Measurements from ENCODE around the gene ZNF319. TPM values are rescaled to one million over a fixed set of nuclear protein-coding genes. Genes with fewer than 3 reads are reported as not detected.

The ZNF319 gene
- total RNA-seq, 1 donor from 2014 or later = 3.6 TPM

GRCh38 chr16:57957673-57958392, 42.6 kb downstream of the ZNF319 start:
- DNase-seq (ENCODE audit: low spot score) = no peak
- no peak for ATAC-seq

DNA sequence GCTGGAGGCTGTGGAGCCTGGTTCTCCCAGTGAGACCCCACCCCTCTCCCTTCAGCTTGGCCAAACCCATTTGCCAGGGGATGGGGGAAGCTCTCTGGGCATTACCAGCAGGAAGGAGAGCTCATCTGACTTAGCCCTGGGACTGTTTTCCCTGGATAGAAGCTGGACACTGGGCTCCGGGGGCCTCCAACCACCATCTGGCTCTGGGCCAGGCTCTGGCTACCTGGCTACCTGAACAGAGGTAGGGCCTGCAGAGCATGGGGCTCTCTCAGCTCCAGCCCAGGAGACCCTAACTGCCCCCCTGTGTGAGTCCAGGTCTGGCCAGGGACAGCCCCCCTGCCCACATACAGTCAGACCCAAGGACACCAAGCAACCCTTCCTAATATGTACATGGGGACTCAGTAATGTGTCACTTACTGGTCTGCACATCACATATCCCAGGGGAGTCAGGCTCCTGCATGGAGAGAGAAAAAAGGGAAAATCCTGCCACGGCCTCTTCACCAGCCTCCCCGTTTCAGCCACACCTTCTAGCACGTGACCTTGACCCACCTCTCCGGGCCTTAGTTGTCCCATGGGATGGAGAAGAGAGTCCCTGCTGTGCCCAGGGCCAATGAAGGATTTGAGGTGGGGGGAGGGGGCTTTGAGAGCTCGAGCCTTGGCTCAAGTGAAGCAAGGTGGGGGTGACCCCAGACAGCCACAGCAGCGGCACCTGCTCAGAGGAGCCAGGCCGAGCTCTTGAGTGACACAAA, 43.4 kb downstream of the ZNF319 start:
- ATAC-seq (no peak), DNase-seq (ENCODE audit: low spot score) (no peak)

GRCh38 chr16:57956270-57956808, 44.1 kb downstream of the ZNF319 start:
- DNase-seq (ENCODE audit: low spot score) (no peak), ATAC-seq (no peak)

GRCh38 chr16:57955572-57956188, 44.8 kb downstream of the ZNF319 start:
- no peak for DNase-seq (ENCODE audit: low spot score)
- ATAC-seq = peak; percentile 55

DNA sequence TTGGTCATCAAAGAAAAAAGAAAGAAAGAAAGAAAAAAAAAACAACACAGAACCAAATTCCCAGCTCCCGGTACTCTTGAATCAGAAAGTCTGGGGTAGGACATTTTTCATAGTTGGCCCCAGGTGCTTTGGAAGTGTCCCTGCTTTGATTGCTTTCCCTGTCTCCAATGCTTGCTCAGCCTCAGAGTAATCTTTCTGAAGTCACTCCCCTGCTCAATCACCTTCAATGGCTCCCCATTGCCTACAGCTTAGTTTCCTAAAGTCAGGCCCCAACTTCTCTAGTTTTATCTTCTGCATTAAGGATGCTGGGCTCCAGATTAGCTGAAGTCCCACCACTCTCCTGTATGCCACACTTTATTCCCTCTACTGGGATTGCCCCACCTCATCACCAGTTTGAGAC, 46.6 kb downstream of the ZNF319 start:
- ATAC-seq (no peak), DNase-seq (ENCODE audit: low spot score) (no peak)

DNA sequence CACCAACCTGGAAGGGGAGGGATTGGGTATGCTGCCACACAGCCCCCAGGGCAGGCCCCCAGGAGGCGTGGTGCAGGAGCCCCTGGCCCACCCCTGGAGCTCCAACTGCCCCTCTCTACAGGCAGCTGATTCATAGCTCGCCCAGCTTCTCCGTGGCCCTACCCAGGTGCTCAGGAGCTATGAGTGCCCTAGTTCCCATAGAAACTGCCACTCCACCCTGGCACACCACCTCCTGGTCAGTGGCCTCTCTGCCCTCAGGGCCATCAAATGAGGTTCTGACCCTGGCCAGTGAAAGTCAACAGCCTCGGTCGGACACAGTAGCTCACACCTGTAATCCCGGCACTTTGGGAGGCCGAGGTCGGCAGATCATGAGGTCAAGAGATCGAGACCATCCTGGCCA, 47.6 kb downstream of the ZNF319 start:
- peak; percentile 94 for ATAC-seq
- DNase-seq (ENCODE audit: low spot score) = peak; percentile 68

- DNase-seq (ENCODE audit: low spot score) (no peak), ATAC-seq (no peak)
Measured at GRCh38 chr16:57951204-57951960, 49.1 kb downstream of the ZNF319 start.

- no peak for DNase-seq (ENCODE audit: low spot score)
- no peak for ATAC-seq
Measured at GRCh38 chr16:57950382-57950781, 50.1 kb downstream of the ZNF319 start.

DNA sequence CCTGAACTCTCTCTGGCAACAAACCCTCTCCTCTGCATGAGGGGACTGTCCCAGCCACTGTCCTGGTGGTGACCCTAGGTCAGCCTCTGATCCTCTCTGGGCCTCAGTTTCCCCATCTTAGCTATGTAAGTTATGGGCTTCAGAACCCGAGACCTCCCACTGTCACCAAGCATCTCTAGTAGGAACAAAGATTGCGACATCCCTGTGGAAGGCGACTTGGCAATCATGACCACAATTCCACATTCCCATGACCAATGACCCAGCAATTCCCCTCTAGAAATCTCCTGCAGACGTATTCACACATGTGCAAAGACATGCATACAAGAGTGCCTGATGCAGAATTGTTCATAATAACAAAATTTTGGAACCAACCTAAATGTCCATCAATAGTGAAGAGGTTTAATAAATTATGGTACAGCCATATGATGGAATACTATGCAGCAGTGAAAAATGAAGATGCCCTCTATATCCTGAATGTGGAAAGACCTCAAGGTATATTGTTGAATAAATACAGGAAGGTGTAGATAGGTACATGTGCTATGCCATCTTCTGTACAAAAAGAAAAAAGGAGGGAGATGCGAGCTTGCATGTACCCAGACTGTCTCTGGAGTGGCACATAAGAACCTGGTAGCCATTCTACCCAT, 50.8 kb downstream of the ZNF319 start:
- ATAC-seq = no peak
- no peak for DNase-seq (ENCODE audit: low spot score)

- DNase-seq (ENCODE audit: low spot score) (no peak), ATAC-seq (no peak)
Measured at GRCh38 chr16:57949013-57949412, 51.5 kb downstream of the ZNF319 start.

- ATAC-seq (no peak), DNase-seq (ENCODE audit: low spot score) (no peak)
Measured at GRCh38 chr16:57948027-57948426, 52.4 kb downstream of the ZNF319 start.

DNA sequence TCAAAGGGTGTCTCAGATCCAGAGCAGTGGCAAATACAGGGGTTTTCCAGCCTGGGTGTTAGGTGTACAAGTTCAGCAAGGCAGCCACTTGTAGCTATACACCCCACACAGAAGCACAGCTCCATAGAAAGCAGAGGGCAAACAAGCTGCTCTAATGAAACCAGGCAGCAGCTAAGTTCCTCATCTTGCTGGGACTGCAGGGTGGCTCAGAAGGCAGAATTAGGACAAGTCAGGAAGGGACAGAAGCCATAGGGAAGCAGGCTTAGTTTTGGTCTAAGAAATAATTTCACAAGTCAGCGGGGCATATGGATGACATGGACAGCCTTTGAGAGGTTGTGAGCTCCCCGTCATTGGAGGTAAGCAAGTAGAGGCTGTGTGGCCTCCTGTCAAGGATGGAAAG, 53.2 kb downstream of the ZNF319 start:
- peak; percentile 11 for ATAC-seq
- no peak for DNase-seq (ENCODE audit: low spot score)

DNA sequence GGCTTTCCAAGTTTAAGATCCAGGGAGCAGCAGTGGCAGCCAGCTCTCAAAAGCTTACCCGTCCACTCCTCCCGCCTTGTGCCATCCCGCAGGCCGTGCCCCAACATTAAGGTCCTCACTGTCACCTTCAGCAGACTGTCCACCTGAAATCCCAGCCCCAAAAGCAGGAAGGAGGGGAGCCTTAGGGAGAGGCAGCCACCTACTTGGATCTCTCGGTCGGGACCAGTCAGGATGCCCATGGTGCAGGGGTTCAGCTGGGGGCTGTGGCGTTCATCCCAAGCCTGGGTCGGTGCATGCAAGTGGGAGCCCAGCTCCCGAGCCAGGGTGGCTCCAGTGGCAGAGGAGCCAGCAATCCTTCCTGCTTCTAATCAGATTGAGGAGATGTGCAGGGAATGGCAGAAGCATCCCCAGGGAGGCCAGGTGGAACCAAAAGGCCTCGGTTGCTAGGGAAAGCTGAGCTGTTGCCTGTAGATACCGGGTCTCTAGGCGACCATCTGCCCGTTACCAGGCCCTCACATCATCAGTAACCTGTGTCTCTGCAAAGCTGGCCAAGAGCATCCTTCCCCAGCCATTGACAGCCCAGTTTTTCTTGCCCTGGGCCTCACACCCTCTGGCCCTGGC, 54.2 kb downstream of the ZNF319 start:
- no peak for DNase-seq (ENCODE audit: low spot score)
- no peak for ATAC-seq

- ATAC-seq = no peak
- DNase-seq (ENCODE audit: low spot score) = no peak
Measured at GRCh38 chr16:57945740-57946138, 54.7 kb downstream of the ZNF319 start.

DNA sequence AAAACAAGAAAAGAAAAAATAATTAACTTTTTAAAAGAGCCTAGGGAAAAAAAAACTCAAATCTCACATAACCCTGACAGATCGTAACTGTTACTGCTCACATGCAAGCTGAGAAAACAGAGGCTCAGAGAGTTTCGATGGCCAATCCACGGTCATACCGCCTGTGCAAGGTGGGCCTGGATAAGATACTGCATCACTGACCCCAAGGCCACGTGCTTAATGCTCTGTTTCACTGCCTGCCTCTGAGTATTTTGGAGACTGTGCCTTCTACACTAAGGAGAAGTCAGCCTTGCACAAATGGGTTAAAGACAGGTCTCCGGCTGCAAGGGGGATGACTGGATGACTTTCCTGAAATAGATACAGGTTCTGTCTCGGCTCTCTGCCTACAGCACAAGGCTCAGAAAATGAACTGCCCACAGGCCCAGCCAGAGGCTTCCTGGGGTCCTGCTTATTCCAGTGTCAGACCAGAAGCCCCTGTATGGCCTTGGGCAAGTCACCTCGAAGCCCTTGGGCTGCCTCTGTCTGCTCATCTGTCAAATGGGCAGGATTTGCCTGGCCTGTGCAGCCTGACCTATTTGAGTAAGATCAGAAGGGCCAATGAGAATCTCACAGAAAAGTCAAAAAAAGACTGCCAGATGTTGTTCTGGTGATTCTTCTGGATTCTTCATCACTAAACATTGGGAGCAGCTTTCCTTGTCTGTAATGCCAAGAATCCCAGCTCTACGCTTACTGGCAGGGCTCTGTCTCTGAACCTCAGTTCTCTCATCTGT, 55.3 kb downstream of the ZNF319 start:
- ATAC-seq (no peak), DNase-seq (ENCODE audit: low spot score) (no peak)

All from left lobe of liver (tissue), 2 donors.